Esophagus muscularis mucosa (tissue), 4 donors: ENCODE measurements around the gene IGF2BP3. TPM values are rescaled to one million over a fixed set of nuclear protein-coding genes. Genes with fewer than 3 reads are reported as not detected.

ENCODE experiments used
- DNase-seq: peaks from one replicate; pipeline ENCODE4 v3.0.0-alpha.2; 2017; ENCODE audit errors: extremely low spot score
- H3K27ac ChIP-seq, 4 donors: fragments of 200-600 bp; sonication (generic); replicated peaks in 1 of 4; 1 replicate in 3 of 4; 2 replicates in 1 of 4; pipeline ENCODE4 v1.5.1; 2016 to 2019; ENCODE audit warnings: mild to moderate bottlenecking in 1 of 4
- H3K27me3 ChIP-seq, 4 donors: fragments of 200-600 bp; sonication (generic); one replicate each; pipeline versions ENCODE4 v1.5.1 to v1.6.0; 2016 to 2019
- H3K36me3 ChIP-seq, 4 donors: fragments of 200-600 bp; sonication (generic); one replicate each; pipeline ENCODE4 v1.5.1; 2016 to 2019
- H3K4me1 ChIP-seq, 4 donors: fragments of 200-600 bp; sonication (generic); one replicate each; pipeline ENCODE4 v1.5.1; 2016 to 2019
- H3K4me3 ChIP-seq, 4 donors: fragments of 200-600 bp; sonication (generic); 1 replicate in 2 of 4; 2 replicates in 2 of 4; pipeline ENCODE4 v1.5.1; 2016 to 2019; ENCODE audit warnings: mild to moderate bottlenecking in 4 of 4, moderate library complexity in 1 of 4
- H3K9me3 ChIP-seq, 4 donors: fragments of 200-600 bp; sonication (generic); 1 replicate in 3 of 4; 2 replicates in 1 of 4; pipeline ENCODE4 v1.5.1; 2016 to 2019
- EP300 ChIP-seq: sonication (generic); formaldehyde crosslinking; IDR thresholded peaks from one replicate; pipeline ENCODE4 v1.6.1; 2017; ENCODE audit warnings: antibody characterized with exemption
- POLR2A ChIP-seq: fragments of 450-650 bp; IDR thresholded peaks from one replicate; pipeline ENCODE4 v1.6.1; 2017; ENCODE audit warnings: antibody characterized with exemption, moderate library complexity, mild to moderate bottlenecking, low read depth
- POLR2AphosphoS5 ChIP-seq, 2 donors: sonication (generic); formaldehyde crosslinking; IDR thresholded peaks; one replicate each; pipeline ENCODE4 v1.6.1; 2017; ENCODE audit warnings: antibody characterized with exemption in 2 of 2
- WGBS: methylation state at CpG from one replicate; pipeline ENCODE4 v1.1.5; 2018; 5-methylcytosine and 5-hydroxymethylcytosine counted together
- intact Hi-C: fragments of 100-400 bp; cut with DNase I; formaldehyde crosslinking; loops from one replicate; pipeline ENCODE4 v1.15.1; 2023
- total RNA-seq, 4 donors: library from RNA; depleted of rRNA; stranded (reverse); fragments of >200 nt; gene quantifications; one replicate each; pipeline versions ENCODE4 v1.1.0 to v1.2.1, GENCODE V29; 2016
- TF ChIP-seq, protein P1 (sequence below), 3 experiments: fragments of 200-600 bp in 2 of 3; fragments of 450-650 bp in 1 of 3; sonication (generic) in 2 of 3; IDR thresholded peaks; one replicate each; pipeline ENCODE4 v1.5.1; 2017 to 2019; ENCODE audit warnings: antibody characterized with exemption in 3 of 3, mild to moderate bottlenecking in 2 of 3, moderate library complexity in 1 of 3

Gene IGF2BP3
- total RNA-seq, 4 donors from 2014 or later, result 0.45 to 1.7 TPM; not detected in 2

DNA sequence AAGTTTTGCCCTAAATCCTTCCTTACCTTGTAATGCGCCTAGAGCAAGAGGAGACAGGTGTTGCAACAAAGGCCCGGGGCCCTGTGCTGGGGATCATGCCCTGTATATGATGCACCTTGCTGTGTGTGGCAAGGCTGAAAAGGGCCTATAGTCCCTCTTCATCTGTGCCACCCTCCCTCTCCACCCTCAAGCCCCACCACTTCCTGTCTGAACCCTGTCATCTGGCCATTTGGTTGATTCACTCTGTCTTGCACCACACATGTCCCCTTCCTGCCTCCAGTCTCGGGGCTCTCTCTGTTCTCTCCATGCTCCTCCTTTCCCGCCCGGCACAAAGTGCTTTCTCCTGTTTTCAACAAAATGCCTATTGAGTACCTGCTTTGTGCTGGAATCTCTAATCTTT, 182.7 kb downstream of the IGF2BP3 start:
- Histone ChIP-seq H3K9me3 (no peaks in the 10 kb centered on the region), H3K4me1 (no peaks in the 10 kb centered on the region), H3K4me3 (no peak overlapping the region), H3K27ac (no peak overlapping the region), H3K36me3 (no peaks in the 10 kb centered on the region), H3K27me3 (peaks cover 0 to 5% (median 0%) of the 10 kb centered on the region in 4 donors)
- intact Hi-C loops, result no loop called here
- no peak for DNase-seq
- TF ChIP-seq, protein P1, sequence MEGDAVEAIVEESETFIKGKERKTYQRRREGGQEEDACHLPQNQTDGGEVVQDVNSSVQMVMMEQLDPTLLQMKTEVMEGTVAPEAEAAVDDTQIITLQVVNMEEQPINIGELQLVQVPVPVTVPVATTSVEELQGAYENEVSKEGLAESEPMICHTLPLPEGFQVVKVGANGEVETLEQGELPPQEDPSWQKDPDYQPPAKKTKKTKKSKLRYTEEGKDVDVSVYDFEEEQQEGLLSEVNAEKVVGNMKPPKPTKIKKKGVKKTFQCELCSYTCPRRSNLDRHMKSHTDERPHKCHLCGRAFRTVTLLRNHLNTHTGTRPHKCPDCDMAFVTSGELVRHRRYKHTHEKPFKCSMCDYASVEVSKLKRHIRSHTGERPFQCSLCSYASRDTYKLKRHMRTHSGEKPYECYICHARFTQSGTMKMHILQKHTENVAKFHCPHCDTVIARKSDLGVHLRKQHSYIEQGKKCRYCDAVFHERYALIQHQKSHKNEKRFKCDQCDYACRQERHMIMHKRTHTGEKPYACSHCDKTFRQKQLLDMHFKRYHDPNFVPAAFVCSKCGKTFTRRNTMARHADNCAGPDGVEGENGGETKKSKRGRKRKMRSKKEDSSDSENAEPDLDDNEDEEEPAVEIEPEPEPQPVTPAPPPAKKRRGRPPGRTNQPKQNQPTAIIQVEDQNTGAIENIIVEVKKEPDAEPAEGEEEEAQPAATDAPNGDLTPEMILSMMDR (IDR thresholded peaks at IDR 0.05), result no peak
- TF ChIP-seq EP300 (no peak), POLR2A (no peak), POLR2AphosphoS5 (IDR thresholded peaks at IDR 0.05) (no peak)
- 86% methylated on average over 5 of the region's 5 CpGs for WGBS

DNA sequence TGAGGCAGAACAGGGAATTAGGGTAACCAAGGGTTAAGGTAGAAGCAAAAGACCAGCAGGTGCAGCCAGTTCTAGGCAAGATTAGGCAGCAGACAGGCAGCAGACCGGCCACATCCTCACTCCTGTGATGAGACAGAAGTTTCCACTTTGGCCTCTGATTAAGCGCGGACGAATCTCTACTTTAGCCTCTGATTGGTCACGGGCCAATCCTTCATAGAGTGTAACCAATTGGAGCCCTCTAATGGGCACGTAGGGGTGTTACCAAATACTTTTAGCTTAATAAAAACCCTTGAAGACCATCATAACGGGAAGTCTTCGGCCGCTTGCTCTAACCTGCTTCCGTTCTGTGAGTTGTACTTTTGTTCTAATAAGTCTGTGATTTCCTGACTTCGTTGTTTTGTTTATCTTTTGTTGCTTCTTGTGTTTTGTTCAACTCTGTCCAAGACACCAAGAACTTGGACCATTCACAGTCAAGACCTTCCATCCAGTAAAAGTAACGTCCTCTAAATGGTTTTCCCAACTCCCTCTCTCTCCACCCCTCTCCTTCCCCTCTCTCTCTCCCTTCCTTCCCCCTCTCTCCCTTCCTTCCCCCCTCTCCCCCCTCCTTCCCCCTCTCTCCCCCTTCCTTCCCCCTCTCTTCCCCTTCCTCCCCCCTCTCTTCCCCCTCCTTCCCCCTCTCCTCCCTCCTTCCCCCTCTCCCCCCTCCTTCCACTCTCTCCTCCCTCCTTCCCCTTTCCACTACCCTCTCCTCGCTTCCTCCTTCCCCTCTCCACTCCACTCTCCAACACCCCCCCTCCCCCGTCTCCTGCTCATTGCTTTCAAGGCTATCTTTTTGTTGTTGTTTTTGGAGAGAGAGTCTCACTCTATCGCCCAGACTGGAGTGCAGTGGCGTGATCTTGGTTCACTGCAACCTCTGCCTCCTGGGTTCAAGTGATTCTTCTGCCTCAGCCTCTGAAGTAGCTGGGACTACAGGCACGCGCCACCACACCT, 184.3 kb downstream of the IGF2BP3 start:
- Histone ChIP-seq H3K9me3 (no peaks in the 10 kb centered on the region), H3K27ac (no peak overlapping the region), H3K4me3 (no peak overlapping the region), H3K4me1 (no peaks in the 10 kb centered on the region), H3K27me3 (no peaks in the 10 kb centered on the region), H3K36me3 (no peaks in the 10 kb centered on the region)
- 80% methylated on average over 18 of the region's 18 CpGs for WGBS
- intact Hi-C loops, result no loop called here
- TF ChIP-seq POLR2A, result no peak
- no peak for TF ChIP-seq EP300
- TF ChIP-seq, protein P1 (IDR thresholded peaks at IDR 0.05), result no peak
- TF ChIP-seq POLR2AphosphoS5 (IDR thresholded peaks at IDR 0.05), result no peak
- no peak for DNase-seq

DNA sequence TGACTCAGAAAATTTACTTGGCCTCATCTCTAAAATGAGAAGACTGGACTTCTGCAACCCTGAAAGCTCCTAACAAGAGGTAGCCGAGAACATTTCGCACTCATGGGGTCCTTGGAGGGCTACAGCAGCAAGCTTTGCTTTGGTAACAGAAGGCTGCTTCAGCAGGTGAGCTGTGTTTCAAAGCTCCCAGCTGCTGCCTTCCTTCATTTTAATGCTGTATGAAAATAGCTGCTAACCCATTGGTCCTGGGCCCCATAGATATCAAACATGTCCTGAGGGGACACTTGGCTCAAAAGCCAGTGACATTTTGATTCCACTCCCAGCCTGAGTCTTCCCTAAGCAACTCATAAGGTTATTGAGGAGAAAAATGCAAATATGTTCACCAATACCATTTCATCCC, 185.4 kb downstream of the IGF2BP3 start:
- intact Hi-C loops, result no loop called here
- Histone ChIP-seq H3K27me3 (no peaks in the 10 kb centered on the region), H3K4me1 (no peaks in the 10 kb centered on the region), H3K9me3 (no peaks in the 10 kb centered on the region), H3K4me3 (no peak overlapping the region), H3K27ac (no peak overlapping the region), H3K36me3 (no peaks in the 10 kb centered on the region)
- TF ChIP-seq, protein P1 (IDR thresholded peaks at IDR 0.05), result no peak
- TF ChIP-seq EP300 (no peak), POLR2AphosphoS5 (IDR thresholded peaks at IDR 0.05) (no peak), POLR2A (no peak)
- 95% methylated on average over 2 of the region's 2 CpGs for WGBS
- no peak for DNase-seq

DNA sequence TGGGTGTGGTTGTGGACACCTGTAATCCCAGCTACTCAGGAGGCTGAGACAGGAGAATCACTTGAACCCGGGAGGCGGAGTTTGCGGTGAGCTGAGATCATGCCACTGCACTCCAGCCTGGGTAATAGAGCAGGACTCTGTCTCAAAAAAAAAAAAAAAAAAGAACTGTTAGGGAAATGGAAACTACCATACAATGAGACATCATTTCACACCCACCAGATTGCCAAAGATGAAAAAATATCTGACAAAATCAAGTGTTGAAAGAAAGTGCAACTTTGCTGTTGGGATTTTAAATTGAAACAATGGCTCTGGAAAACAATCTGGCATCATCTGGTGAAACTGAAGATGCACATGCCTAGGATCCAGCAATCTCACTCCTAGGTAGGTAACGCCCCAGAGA, 187.2 kb downstream of the IGF2BP3 start:
- Histone ChIP-seq H3K4me1 (no peaks in the 10 kb centered on the region), H3K36me3 (no peaks in the 10 kb centered on the region), H3K4me3 (no peak overlapping the region), H3K27ac (no peak overlapping the region), H3K9me3 (no peaks in the 10 kb centered on the region), H3K27me3 (no peaks in the 10 kb centered on the region)
- WGBS, result 98% methylated on average over 4 of the region's 4 CpGs
- intact Hi-C loops, result no loop called here
- TF ChIP-seq POLR2A (no peak), EP300 (no peak), POLR2AphosphoS5 (IDR thresholded peaks at IDR 0.05) (no peak)
- TF ChIP-seq, protein P1 (IDR thresholded peaks at IDR 0.05), result no peak
- DNase-seq, result no peak
